CD1c-positive myeloid dendritic cell (primary cell): Measurements from ENCODE around the gene TMEM245.

Source experiments
- DNase-seq: peaks from one replicate; pipeline ENCODE4 v3.0.0-alpha.2; 2016; ENCODE audit errors: extremely low spot score

The TMEM245 gene

DNA sequence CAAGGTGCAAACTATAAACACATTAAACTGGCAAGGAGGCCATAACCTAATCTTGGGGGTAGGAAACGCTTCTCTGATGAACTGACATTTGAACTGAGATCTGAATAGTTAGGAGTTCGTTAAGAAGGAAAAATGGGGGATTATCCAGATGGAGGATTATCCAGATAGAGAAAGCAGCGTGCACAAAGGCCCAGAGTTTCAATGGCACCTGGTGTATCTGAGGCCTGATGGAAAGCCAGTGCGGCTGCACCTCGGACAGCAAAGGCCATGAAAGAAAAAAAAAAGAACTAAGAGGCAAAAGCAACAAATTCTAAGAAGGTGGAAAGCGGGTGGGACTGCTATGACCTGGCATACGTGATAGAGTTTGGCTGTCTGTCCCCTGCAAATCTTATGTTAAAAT is 93.4 kb downstream of the TMEM245 start:
- no peak for DNase-seq

DNA sequence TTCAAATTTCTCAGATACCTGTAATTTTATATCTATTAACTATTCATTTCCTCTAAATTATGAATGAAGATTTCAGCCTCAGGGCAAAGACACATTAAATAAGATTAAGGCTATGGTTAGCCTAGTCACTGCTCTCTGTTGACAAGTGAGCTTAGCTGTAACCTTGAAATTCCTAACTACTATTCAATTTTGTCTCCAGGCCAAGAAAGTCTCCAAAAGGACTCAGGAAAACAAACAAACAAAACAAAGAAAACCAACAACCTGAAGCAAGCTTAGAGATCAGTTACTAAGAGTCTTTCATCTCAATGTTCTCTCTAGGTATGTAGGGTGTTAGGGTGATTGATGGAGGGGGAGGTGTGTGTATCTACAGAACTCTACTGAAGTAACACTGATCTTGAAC is 96.9 kb downstream of the TMEM245 start:
- DNase-seq = no peak

DNA sequence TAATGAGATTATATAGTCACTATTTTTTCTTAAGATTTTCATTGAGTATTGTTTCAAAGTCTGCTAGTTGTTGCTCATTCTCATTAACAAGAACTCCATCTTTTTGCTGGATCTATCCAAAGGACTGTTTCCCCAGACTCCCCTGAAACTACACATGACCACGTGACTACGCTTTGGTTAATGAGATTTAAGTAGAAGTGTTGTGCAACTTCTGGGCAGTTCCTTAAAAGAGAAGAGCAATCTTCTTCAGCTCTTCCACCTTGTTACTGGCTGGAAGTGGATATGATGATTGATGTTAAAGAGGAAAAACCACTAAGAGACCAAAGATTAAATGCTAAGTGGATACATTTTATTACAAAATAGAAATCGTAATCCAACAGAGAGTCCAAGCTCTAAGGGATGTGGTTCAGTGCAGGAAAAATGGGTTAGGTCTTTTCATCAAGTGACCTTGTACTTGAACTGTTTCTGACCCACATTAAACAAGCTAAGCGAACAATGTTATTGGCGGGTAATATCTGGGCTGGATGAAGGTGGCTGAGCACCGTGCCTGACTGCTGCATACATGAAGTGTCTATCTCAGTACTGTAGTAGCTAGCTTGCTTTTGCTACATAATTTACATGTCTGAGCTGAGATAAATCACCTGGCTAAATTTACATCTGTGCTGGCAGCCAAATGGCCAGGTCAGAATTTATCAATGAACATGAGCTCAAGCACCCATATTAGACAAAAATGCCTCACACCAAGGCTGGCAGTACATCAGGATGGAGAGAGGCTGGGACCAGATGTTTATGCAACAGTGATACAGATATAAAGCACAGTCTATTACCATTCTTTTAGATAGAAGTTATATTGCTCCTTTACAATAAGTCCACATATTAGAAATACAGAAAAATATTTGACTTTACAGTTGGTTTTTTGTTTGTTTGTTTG is 98.9 kb downstream of the TMEM245 start:
- peak; percentile 86 for DNase-seq

DNA sequence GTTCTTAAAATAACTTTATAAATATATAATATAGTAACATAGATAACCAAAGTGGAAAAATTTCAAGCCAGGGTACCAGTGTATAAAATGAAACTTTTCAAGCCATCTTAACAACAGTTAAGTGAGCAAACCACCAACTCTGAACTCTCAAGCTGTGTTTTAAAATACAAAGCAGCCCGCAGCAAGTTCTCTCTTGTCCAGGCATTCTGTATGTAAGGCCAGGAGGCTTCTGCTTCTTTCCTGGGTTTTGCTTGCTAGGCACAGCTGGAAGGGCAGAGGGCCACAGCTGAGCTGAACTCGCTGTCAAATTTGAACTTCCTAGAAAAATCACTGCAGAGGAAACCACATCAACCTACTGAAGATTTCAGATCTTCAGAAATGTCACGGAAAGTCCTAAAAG is 99.6 kb downstream of the TMEM245 start:
- peak; percentile 75 for DNase-seq

DNA sequence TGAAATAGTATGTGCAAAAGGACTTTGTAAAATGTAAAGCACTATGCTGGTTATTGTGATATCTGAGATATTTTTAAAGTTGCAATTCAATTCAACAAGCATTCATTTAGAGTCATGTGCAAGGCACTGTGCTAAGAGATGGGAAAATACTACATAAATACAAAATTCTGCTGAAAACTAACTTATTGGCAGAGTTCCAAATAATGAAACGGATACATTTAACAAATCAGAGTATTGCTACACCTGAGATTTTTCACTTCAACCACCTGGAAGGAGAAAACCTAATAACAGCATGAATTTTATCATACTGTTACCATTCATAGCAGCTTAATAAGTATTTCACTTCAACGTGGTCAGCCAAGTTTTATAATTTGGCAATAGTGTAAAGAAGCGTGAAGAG is 100.3 kb downstream of the TMEM245 start:
- no peak for DNase-seq

DNA sequence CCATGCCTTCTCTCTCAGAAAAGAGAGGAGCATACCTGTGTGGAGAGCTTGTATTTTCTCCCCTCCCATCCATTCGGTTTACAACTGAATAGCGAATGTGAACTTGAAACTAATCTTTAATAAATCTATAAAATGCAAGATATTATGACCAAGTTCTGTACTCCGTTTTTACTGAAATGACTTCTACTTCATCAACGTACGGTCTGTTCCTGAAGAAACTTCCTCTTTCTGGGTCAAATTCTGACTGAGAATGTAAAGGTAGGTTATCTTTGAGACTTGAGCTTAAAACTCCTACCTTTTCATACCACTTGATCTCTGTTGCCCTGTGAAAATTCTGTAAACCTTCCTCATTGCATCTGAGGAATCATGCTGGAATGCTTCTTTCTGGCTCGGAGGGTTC is 102.3 kb downstream of the TMEM245 start:
- DNase-seq = peak; percentile 66

DNA sequence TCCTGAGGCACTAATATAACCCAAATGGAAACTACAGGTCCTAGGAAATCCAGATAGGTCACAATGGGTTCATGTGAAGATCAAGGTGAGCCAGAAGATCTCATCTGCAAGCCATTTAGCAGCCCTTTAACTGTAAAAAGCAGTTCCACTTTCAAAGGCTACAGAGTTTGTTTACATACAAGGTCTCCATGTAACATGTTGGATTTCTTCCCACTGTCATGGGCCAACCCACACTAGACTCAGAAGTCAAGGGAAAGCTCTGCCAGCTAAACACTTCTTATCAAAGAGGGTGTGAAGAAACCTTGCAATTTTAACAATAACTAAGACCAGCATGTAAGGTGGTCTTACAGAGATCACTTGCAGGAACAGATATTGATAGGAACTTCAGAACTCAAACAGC is 102.7 kb downstream of the TMEM245 start:
- no peak for DNase-seq

DNA sequence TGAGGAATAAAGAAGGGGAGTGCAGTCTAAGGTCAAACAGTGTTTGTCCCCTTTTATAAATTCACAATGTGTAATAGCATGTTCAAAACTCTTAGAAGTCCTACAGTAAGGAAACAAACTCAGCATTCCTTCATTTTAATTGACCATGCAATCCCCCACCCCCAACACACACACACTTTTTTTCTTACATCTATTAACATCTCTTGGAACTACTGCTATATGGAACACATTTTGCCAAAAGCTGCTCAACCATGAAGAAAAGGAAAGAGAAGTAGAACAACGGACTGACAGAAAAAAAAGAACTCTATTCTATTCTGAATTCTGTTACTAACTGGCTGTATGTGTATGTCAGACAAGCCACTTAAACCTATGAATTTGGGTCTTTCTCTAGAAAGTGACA is 103.6 kb downstream of the TMEM245 start:
- no peak for DNase-seq

DNA sequence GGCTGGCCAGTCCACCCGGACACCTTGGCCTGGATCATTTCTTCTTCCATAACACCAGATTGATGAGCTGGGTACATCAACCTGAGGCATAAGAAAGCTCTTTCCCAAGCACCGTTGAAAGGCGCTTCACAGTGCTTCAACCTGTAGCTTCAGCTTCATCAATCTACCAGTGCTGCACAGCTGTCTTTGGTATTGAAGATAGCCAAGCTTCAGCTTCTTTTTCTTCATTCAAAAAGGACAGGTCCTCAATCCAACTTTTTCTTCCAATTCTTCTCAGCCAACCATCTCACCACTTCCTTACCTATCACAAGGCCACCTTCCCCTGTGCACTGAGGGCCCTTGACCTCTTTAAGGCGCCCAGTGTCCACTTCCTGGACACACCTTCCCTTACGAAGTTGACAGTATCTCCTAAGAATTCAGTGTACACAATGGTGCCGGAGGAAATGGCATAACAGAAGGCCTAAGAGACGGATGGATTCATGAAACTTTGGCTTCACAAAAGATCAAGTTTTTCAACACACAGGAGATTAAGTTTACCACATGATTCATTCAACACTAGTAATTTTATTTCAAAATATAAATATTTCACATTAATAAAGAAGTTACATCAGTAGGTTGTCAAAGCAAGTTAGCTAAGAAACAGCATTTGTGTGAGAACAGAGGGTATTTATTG is 105.0 kb downstream of the TMEM245 start:
- no peak for DNase-seq

DNA sequence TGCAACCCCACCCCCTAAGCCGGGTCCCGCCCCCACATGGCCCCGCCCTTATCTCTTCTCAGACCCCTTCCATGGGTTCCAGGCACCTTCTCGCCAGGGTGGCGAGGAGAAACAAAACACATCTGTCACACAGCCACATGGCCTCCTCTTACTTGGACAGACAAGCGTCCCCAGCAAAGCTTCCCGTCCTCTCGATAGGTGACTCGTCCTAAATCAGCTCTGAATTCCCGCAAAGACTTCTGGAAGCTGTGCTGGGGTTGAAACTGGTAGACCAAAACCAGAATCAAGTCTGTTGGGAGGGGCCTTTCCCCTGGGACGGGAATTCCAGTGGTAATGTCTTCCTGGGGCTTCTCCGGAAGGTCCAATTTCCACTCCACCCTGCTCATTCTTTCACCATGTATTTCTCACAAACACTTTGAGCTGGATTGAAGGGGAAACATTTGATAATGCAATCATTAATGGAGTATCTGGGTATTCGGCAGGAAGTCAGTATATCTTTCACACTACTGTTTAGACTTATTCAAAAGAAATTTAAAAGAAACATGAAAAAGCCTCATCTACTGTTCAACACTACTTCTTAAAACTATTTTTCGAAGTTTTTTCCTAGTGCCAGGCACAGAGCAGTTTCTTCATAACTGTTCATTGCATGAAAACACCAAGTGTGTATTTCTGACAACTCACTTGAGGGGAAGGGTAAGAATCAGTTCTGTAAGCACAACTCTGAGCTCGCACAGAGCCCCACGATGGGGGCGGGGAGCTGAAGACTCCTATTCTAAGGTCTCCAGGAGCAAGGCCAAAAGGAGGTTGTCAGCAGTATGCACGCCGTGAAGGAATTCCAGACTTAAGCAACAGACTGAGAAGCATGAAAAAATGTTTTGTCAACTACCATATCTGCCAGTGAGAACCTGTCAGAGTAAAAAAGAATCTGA is 105.8 kb downstream of the TMEM245 start:
- peak; percentile 32 for DNase-seq

DNA sequence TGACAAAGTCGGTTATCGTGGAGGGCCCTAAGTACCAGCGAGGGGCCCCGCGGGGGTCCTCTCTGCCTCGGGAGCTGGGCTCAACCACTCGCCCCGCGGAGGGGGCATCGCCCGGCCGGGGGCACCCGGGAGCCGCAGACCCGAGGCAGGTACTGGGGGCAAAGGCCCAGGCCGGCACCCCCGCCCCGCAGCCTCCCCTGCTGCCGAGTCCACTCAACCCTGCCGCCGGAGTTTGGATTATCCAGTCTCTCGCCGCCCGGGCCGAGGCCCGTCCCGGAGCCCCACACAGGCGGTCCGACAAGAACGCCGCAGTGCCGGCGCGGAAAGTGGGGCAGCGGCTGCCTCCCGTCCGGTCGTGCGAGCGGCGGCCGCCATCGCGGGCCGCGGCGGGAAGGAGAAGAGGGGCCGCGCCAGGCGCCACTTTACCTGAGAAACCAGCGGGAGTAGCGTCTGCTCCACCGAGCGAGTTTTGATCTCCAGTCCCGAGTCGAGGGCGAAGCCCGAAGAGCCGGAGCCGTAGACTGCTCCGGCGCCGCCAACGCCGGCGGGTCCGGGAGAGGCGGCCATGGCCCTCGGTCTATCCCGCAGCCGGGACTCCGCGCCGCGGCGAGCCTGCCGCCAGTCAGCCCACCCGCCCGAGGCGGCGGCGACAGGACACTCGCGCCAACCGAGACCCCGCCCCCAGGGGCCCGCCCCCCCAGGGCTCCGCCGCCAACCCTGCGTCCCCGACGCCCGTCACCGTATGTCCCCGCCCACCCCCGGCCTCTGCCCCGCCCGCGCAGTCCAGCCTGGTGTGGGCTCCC is 106.7 kb downstream of the TMEM245 start, which contains the start of gene CTNNAL1:
CTNNAL1 (minus strand) TSS at position 624 of the 803 bp plus-strand sequence; CDS start at position 567, 57 bp downstream.
- DNase-seq = peak; percentile 85

DNA sequence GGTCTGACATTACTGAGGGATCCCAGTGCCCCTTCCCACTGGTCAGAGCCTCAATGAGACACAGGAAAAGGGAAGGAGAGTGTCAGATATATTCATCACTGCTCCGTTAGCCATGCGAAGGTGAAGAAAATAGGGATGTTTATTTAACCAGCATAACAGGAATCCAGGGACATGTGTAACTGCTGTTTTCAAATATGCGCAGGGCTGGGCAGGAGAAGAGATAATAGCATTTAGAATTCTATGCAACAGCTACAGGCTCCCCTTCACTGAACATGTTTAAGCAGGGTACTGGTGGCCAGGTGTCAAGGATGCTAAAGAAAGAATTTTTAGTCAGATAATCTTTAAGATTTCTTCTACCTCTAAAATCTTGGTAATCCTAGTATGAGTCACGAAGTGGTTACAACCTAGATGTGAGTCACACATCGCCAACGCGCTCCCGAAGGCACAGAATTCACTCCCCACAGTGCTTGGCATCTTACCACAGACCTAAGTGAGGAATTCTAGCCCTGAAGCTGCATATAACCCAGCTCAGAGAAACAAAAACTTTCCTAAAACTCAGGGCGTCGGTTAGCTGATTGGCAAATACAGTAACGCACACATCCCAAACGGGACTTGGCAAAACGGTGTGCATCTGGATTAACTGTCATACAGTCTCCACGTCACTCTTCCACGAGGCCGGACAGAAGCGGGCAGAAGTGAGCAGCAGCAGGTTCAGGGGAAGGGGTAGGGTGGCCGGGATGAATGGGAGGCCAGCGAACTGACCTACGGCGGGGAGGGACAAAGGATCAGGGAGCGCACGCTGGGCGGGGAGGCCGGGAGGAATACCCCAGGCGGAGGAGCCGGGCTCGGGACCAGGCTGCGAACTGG is 107.5 kb downstream of the TMEM245 start:
- peak; percentile 90 for DNase-seq

DNA sequence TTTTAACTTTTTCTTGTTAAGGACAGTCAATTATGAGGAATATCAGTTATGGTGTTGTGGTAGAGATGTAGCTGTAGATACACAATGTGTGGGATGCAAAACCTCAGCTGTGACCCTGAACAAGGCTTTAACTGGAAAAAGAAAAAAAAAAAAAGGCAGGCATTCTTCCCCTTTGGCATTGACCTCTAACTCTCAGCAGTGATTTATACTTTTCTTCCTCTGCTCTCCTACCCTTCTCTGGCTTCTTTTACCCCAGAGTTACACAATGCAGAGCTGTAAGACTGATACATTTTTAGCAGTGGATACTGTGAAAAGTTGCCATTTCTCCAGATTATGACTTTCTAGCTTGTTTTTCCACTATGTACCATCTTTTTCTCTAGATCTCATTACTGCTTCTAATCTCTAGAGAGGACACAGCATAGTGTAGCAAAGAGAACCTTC is 108.5 kb downstream of the TMEM245 start:
- peak; percentile 81 for DNase-seq

DNA sequence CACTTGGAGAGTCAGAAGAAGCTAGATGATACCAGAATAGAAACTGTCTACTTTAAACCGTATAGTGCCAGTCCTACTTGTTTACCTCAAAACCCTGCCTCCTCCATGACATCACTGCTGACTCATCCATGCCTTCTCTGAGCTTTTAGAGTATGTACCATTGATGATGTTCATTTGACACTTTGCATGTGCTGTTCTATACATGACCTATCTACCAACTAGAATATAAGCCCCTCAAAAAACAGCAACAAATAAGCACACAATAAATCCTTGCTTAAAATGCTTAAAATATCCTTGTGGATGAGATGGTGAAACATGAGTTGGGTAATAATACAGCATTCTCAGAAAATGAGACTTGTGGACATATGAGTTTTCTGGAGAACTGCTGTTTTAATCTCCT is 109.0 kb downstream of the TMEM245 start:
- DNase-seq = peak; percentile 85

DNA sequence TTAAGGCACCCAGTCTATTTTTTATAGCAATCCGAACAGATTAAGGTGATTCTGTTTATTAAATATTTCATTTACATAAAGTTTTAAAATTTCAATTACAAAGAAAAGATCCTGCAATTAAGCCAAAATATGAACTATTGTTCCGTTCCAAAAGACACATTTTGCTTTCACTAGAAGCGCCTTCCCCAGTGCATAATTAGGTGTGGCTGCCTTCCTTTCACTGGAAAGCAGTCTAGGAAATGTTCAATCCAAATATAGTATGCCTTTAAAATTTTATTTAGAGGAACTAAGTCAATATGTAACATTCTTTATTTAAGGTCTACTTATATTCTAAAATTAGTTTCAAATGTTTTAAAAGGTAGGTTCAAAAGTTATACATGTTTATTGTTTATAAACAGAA is 114.1 kb downstream of the TMEM245 start:
- no peak for DNase-seq

DNA sequence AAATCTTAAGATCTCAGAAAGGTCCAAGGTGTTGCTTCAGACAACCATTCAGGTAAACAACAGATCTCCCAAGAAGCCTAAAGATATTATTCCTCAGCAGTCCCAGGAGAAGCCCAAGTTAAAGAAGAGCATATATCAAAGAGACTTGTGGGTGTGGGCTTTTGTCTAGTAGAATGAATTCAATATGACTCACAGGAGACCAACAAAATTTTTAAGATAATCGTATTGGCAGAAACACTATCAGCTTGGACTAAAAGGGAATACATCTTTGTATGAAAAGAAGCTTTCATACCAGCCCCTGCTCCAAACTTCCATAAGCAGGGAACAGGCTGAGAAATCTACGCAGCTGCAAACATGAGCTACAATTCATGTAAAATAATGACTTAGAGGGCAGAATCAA is 116.6 kb downstream of the TMEM245 start:
- DNase-seq = no peak

DNA sequence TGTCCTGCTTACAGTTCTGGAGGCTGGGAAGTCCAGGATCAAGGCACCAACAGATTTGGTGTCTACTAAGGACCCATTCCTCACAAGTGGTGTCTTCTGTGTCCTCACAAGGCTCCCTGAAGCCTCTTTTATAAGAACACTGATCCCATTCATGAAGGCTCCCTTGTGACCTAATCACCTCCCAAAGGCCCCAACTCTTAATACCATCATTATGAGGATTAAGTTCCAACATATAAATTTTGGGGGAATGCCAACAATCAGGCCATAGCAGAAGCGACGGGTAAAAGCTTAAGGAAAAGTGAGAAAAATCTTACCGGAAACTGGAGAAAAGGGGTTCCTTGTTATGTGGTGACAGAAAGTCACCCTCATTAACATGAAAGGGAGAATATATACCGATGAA is 117.6 kb downstream of the TMEM245 start:
- no peak for DNase-seq

DNA sequence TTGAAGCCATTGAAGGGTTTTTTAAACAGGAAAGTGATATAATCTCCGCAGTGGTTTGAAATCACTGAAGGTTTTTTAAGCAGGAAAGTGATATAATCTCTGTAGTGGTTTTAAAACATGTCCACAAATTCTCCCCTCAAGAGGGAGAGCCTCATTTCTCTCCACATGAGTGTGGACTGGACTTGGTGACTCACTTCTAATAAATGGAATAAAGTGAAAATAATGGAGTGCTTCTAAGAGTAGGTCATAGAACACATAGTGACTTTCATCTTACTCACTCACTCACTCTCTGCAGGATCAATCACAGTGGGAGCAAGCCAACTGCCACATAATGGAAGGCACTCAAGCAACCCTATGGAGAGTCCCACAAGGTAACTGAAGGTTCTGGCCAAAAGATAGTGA is 118.5 kb downstream of the TMEM245 start:
- DNase-seq = no peak

DNA sequence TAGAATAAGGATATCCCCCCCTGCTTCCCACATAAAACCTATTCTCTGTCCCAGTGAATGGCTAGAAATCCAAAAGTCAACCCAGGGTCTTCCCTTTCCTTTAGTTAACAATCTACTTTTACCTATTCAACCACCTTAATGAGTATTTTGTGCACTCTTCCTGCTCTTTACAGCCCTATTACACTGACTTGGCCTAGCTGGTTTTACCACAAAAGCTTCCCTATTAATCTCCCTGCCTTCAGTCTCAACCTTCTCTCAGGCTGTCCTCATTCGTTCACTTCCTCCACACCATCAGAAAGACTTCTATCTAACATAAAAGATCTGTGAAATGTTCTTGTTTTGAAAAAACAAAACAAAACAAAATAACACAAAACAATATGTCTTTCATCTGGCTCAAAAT is 122.6 kb downstream of the TMEM245 start:
- no peak for DNase-seq

DNA sequence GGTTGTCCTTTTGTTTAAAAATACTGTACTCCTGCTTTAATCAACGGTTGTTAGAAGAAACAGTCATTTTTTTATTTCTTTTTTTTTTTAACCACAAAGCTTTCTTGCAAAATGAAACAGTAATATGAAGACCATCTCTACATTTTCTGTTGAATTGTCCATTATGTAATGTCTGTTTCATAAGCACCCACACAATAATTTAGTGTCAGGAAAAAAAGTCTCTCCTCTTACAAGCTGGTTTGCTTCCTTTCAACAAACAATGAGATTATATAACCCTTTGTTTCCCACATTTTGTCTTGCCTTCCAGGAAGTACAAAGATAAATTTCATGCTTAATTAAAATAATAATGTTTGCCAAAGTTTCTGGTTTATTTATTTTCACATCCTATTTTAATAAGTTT is 123.1 kb downstream of the TMEM245 start:
- DNase-seq = no peak
